Upper lobe of left lung (tissue), 6 donors: Measurements from ENCODE around the gene MISP3. TPM values are rescaled to one million over a fixed set of nuclear protein-coding genes. Genes with fewer than 3 reads are reported as not detected.
A peak's percentile ranks its signal among the peaks of the same experiment; 100 is the strongest.

ENCODE experiments used
- ATAC-seq, 2 donors: fragments of 200-7000 bp; cut with Tn5 transposase; one replicate each; pipeline ENCODE4 v1.9.1; 2022; ENCODE audit warnings: mild to moderate bottlenecking in 2 of 2, moderate library complexity in 2 of 2; ENCODE audit not compliant: low FRiP score in 2 of 2
- DNase-seq, 2 donors: peaks; one replicate each; pipeline ENCODE4 v3.0.0-alpha.2; 2019 to 2020
- H3K27ac ChIP-seq, 4 donors: fragments of 200-600 bp; sonication (generic); one replicate each; pipeline ENCODE4 v1.5.1; 2016 to 2019
- H3K27me3 ChIP-seq, 4 donors: fragments of 200-600 bp; sonication (generic); one replicate each; pipeline ENCODE4 v1.5.1; 2017 to 2019
- H3K36me3 ChIP-seq, 4 donors: fragments of 200-600 bp; sonication (generic); one replicate each; pipeline ENCODE4 v1.5.1; 2016 to 2019
- H3K4me1 ChIP-seq, 4 donors: fragments of 200-600 bp; sonication (generic); one replicate each; pipeline ENCODE4 v1.5.1; 2018 to 2019
- H3K4me3 ChIP-seq, 4 donors: fragments of 200-600 bp; sonication (generic); one replicate each; pipeline ENCODE4 v1.5.1; 2017 to 2019; ENCODE audit warnings: mild to moderate bottlenecking in 2 of 4, moderate library complexity in 1 of 4
- H3K9me3 ChIP-seq, 4 donors: fragments of 200-600 bp; sonication (generic); one replicate each; pipeline ENCODE4 v1.5.1; 2018 to 2019
- EP300 ChIP-seq, 4 donors: sonication (generic); formaldehyde crosslinking; IDR thresholded peaks; one replicate each; pipeline ENCODE4 v1.5.1; 2017; ENCODE audit warnings: antibody characterized with exemption in 4 of 4, control low read depth in 2 of 4
- POLR2A ChIP-seq, 4 donors: fragments of 450-650 bp; IDR thresholded peaks; one replicate each; pipeline ENCODE4 v1.5.1; 2016 to 2017; ENCODE audit warnings: antibody characterized with exemption in 4 of 4, mild to moderate bottlenecking in 2 of 4
- POLR2AphosphoS5 ChIP-seq, 2 donors: sonication (generic); formaldehyde crosslinking; IDR thresholded peaks; one replicate each; pipeline ENCODE4 v1.5.1; 2017; ENCODE audit warnings: antibody characterized with exemption in 2 of 2
- WGBS, 2 donors: methylation state at CpG; one replicate each; pipeline ENCODE4 v1.1.5; 2017 to 2018; 5-methylcytosine and 5-hydroxymethylcytosine counted together
- total RNA-seq, 6 donors: library from RNA; depleted of rRNA in 4 of 6; stranded (reverse); fragments of >200 nt in 4 of 6; gene quantifications; one replicate each; pipeline versions ENCODE4 v1.1.0 to v1.2.1, GENCODE V29; 2016 to 2021
- TF ChIP-seq, protein P1 (sequence below), 6 experiments: fragments of 450-650 bp in 4 of 6; fragments of 200-600 bp in 2 of 6; sonication (generic) in 2 of 6; IDR thresholded peaks; one replicate each; pipeline ENCODE4 v1.5.1; 2016 to 2019; ENCODE audit warnings: antibody characterized with exemption in 6 of 6
- donor health status: DM: no; HTN: no; CAD: no; lungs with moderate emphysema.
- donor health status: DM: no; HTN: yes; CAD: no; lungs with severe emphysema.

MISP3 gene
- total RNA-seq, 6 donors from 2014 or later, result 7.9 to 31.2 (median 12.3) TPM

DNA sequence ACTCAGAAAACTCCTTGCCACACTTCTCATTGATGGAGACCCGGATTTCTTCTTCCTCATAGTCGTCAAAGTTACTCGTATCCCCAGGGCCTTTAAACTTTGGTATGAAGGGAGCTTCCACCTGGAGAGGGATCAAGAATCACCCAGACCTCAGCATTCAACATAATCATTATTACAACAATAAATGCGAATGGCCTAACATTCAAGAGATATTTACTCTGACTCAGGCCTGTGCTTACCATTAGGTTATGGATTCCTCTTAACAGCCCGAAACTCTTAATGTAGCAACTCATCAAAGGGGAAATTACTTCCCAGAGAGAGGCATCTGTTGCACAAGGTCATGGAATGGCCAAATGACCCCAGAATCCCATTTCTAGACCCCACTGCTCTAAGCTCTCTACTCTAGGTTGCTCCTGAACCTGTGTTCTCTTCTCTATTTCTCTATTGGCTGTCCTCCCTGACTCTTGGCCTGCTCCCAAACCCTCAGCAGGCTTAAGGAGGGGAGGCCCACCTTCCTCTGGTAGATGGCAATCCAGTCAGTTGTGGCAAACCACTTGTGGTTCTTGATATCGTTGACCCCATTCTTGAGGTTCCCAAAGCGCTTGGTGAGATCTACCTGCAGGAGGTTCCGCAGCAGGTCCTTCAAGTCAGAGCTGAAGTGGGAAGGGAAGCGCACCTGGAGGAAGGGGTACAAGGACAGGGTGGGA is 20.7 kb downstream of the MISP3 start:
- no peak for DNase-seq
- H3K4me1 ChIP-seq, result peaks cover 3 to 24% (median 17%) of the 10 kb centered on the region in 4 donors
- no peak overlapping the region for H3K27ac ChIP-seq
- H3K27me3 ChIP-seq, result no peaks in the 10 kb centered on the region
- peaks cover 0 to 29% (median 24%) of the 10 kb centered on the region in 4 donors for H3K36me3 ChIP-seq
- ATAC-seq, result no peak
- H3K9me3 ChIP-seq, result peaks cover 0 to 8% (median 2%) of the 10 kb centered on the region in 4 donors
- WGBS, 2 donors, result 74 to 87% methylated on average over 9 of the region's 9 CpGs
- no peak for TF ChIP-seq POLR2AphosphoS5 (IDR thresholded peaks at IDR 0.05)
- TF ChIP-seq EP300 (IDR thresholded peaks at IDR 0.05), result no peak
- TF ChIP-seq, protein P1, sequence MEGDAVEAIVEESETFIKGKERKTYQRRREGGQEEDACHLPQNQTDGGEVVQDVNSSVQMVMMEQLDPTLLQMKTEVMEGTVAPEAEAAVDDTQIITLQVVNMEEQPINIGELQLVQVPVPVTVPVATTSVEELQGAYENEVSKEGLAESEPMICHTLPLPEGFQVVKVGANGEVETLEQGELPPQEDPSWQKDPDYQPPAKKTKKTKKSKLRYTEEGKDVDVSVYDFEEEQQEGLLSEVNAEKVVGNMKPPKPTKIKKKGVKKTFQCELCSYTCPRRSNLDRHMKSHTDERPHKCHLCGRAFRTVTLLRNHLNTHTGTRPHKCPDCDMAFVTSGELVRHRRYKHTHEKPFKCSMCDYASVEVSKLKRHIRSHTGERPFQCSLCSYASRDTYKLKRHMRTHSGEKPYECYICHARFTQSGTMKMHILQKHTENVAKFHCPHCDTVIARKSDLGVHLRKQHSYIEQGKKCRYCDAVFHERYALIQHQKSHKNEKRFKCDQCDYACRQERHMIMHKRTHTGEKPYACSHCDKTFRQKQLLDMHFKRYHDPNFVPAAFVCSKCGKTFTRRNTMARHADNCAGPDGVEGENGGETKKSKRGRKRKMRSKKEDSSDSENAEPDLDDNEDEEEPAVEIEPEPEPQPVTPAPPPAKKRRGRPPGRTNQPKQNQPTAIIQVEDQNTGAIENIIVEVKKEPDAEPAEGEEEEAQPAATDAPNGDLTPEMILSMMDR (IDR thresholded peaks at IDR 0.05), result no peak
- TF ChIP-seq POLR2A (IDR thresholded peaks at IDR 0.05), result no peak
- no peak overlapping the region for H3K4me3 ChIP-seq

DNA sequence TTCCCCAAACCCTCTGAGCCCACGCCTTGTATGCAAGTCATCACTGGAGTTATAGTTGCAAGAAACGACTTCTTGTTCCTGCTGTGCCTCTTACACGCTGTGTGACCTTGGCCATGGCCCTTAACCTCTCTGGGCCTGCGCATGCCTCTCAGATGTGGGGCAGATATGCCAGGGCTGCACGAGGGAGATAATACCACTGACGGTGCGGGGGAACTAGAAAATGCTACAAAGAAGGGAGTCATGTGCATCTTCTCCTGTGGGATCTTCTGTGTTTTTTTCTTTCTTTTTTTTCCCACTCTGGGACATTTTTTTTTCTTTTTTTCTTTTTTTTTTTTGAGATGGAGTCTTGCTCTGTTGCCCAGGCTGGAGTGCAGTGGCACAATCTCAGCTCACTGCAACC is 22.3 kb downstream of the MISP3 start:
- TF ChIP-seq POLR2AphosphoS5 (IDR thresholded peaks at IDR 0.05) (no peak), EP300 (IDR thresholded peaks at IDR 0.05) (no peak), POLR2A (IDR thresholded peaks at IDR 0.05) (no peak)
- TF ChIP-seq, protein P1 (IDR thresholded peaks at IDR 0.05), result no peak
- Histone ChIP-seq H3K27me3 (no peaks in the 10 kb centered on the region), H3K9me3 (peaks cover 0 to 8% (median 2%) of the 10 kb centered on the region in 4 donors), H3K36me3 (peaks cover 0 to 32% (median 21%) of the 10 kb centered on the region in 4 donors), H3K4me1 (peaks cover 0 to 13% (median 8%) of the 10 kb centered on the region in 4 donors), H3K27ac (no peak overlapping the region), H3K4me3 (no peak overlapping the region)
- 88 to 94% methylated on average over 7 of the region's 7 CpGs for WGBS, 2 donors
- ATAC-seq (no peak), DNase-seq (no peak)

DNA sequence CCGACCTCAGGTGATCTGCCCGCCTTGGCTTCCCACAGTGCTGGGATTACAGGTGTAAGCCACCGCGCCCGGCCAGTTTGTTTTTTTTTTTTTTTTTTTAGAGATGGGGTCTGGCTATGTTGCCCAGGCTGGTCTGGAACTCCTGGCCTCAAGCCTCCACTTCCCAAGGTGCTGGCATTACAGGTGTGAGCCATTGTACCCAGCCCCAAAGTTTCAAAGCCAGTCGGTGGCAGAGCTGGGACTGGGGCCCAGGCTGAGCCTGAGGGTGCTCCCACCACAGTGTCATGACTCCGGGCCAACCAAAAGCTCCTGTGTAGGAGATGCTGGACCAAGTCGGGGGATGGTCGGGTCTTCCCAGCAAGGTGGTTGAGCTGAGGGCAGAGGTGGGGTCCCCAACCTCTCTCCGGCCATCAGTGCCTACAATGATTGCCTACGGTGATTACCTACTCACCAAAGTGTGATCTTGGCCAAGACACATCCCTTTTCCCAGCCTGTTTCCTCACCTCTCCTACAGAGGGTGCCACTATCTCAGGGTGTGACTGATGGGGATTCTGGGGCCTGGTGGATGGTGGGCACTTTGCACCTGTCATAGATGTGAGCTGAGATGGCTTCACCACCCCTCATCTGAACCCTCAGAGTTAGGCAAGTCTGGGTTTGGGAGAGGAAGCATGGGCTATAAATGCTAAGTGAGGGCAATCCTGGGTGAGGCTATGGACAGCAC is 23.8 kb downstream of the MISP3 start:
- 91 to 93% methylated on average over 5 to 11 of the region's 11 CpGs for WGBS, 2 donors
- no peak for ATAC-seq
- TF ChIP-seq, protein P1 (IDR thresholded peaks at IDR 0.05), result no peak
- TF ChIP-seq POLR2AphosphoS5 (IDR thresholded peaks at IDR 0.05), result no peak
- TF ChIP-seq EP300 (IDR thresholded peaks at IDR 0.05), result no peak
- no peak for TF ChIP-seq POLR2A (IDR thresholded peaks at IDR 0.05)
- Histone ChIP-seq H3K27ac (no peak overlapping the region), H3K4me3 (no peak overlapping the region), H3K4me1 (peaks cover 0 to 9% (median 7%) of the 10 kb centered on the region in 4 donors), H3K9me3 (peaks cover 0 to 8% (median 2%) of the 10 kb centered on the region in 4 donors), H3K36me3 (peaks cover 0 to 48% (median 34%) of the 10 kb centered on the region in 4 donors), H3K27me3 (no peaks in the 10 kb centered on the region)
- no peak for DNase-seq

DNA sequence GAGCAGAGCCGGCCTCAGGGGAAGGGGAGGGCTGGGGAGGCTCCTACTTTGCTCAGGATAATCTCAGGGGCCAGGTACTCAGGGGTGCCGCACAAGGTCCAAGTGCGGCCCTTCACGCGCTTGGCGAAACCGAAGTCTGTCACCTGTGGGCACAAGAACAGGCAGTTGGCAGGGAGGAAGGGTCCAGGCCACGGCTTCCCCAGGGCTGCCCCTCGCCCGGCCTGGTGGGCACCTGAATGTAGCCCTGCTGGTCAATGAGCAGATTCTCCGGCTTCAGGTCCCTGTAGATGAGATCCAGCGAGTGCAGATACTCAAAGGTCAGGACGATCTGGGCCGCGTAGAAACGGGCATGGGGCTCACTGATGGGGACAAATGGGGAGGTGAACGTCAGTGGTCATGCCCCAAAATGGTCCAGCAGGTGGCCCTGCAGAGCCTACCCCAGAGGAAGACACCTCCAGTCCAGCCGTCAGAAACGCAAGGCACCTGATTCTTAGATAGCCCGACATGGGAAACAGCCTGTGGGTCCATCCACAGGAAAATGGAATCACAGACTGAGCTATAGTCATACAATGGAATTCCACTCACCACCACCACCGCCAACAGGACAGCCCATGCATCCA is 25.1 kb downstream of the MISP3 start:
- H3K36me3 ChIP-seq, result peaks cover 0 to 60% (median 44%) of the 10 kb centered on the region in 4 donors
- H3K4me3 ChIP-seq, result no peak overlapping the region
- no peak overlapping the region for H3K27ac ChIP-seq
- WGBS, 2 donors, result 85 to 87% methylated on average over 20 to 21 of the region's 21 CpGs
- TF ChIP-seq POLR2A (IDR thresholded peaks at IDR 0.05) (no peak), POLR2AphosphoS5 (IDR thresholded peaks at IDR 0.05) (no peak), EP300 (IDR thresholded peaks at IDR 0.05) (no peak)
- TF ChIP-seq, protein P1 (IDR thresholded peaks at IDR 0.05), result no peak
- no peaks in the 10 kb centered on the region for H3K27me3 ChIP-seq
- no peak for ATAC-seq
- H3K9me3 ChIP-seq, result peaks cover 0 to 8% (median 2%) of the 10 kb centered on the region in 4 donors
- no peaks in the 10 kb centered on the region for H3K4me1 ChIP-seq
- peak in 1 of 2 donors; percentile 73 for DNase-seq
